Hematopoietic multipotent progenitor cell treated with erythropoietin and hydrocortisone succinate and interleukin-3 and kit ligand, for 15 days (in vitro differentiated cells): ENCODE data around the gene HOXC10.

Experiments used
- DNase-seq: peaks from one replicate; pipeline ENCODE4 v3.0.0-alpha.2; 2015; ENCODE audit warnings: low spot score

HOXC10 gene

GRCh38 chr12:54017027-54017788 lies 32.3 kb downstream of the HOXC10 start:
- DNase-seq: no peak

- DNase-seq: no peak
Measured at GRCh38 chr12:54017878-54018467, 33.0 kb downstream of the HOXC10 start.

- no peak for DNase-seq
Measured at GRCh38 chr12:54018468-54018984, 33.6 kb downstream of the HOXC10 start.

GRCh38 chr12:54019091-54019811 lies 34.3 kb downstream of the HOXC10 start:
- no peak for DNase-seq

GRCh38 chr12:54019924-54020590 lies 35.1 kb downstream of the HOXC10 start:
- no peak for DNase-seq

- no peak for DNase-seq
Measured at GRCh38 chr12:54020591-54021405, 35.9 kb downstream of the HOXC10 start.

- DNase-seq: no peak
Measured at GRCh38 chr12:54021432-54022013, 36.6 kb downstream of the HOXC10 start.

GRCh38 chr12:54022960-54023884 lies 38.3 kb downstream of the HOXC10 start:
- DNase-seq: no peak

GRCh38 chr12:54024127-54024526 lies 39.2 kb downstream of the HOXC10 start:
- DNase-seq: no peak

- no peak for DNase-seq
Measured at GRCh38 chr12:54024581-54025305, 39.8 kb downstream of the HOXC10 start.

- no peak for DNase-seq
Measured at GRCh38 chr12:54025499-54026405, 40.8 kb downstream of the HOXC10 start.

GRCh38 chr12:54026640-54027441 lies 41.9 kb downstream of the HOXC10 start:
- DNase-seq: no peak

- DNase-seq: no peak
Measured at GRCh38 chr12:54027442-54027786, 42.5 kb downstream of the HOXC10 start.

- no peak for DNase-seq
Measured at GRCh38 chr12:54028314-54029201, 43.6 kb downstream of the HOXC10 start, which contains the start of gene HOXC6. TSS of gene HOXC6 (plus strand) at chr12:54028440. CDS start at chr12:54028522, 82 bp downstream.

GRCh38 chr12:54029529-54030441 lies 44.8 kb downstream of the HOXC10 start:
- no peak for DNase-seq
